GM19035 (cell line): ENCODE measurements around the gene NCAPG2.

Experiments used
- ATAC-seq: cut with Tn5 transposase; IDR thresholded peaks from one replicate; pipeline ENCODE4 v1.9.1; 2021; ENCODE audit not compliant: unreplicated experiment

The NCAPG2 gene, protein sequence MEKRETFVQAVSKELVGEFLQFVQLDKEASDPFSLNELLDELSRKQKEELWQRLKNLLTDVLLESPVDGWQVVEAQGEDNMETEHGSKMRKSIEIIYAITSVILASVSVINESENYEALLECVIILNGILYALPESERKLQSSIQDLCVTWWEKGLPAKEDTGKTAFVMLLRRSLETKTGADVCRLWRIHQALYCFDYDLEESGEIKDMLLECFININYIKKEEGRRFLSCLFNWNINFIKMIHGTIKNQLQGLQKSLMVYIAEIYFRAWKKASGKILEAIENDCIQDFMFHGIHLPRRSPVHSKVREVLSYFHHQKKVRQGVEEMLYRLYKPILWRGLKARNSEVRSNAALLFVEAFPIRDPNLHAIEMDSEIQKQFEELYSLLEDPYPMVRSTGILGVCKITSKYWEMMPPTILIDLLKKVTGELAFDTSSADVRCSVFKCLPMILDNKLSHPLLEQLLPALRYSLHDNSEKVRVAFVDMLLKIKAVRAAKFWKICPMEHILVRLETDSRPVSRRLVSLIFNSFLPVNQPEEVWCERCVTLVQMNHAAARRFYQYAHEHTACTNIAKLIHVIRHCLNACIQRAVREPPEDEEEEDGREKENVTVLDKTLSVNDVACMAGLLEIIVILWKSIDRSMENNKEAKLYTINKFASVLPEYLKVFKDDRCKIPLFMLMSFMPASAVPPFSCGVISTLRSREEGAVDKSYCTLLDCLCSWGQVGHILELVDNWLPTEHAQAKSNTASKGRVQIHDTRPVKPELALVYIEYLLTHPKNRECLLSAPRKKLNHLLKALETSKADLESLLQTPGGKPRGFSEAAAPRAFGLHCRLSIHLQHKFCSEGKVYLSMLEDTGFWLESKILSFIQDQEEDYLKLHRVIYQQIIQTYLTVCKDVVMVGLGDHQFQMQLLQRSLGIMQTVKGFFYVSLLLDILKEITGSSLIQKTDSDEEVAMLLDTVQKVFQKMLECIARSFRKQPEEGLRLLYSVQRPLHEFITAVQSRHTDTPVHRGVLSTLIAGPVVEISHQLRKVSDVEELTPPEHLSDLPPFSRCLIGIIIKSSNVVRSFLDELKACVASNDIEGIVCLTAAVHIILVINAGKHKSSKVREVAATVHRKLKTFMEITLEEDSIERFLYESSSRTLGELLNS

DNA sequence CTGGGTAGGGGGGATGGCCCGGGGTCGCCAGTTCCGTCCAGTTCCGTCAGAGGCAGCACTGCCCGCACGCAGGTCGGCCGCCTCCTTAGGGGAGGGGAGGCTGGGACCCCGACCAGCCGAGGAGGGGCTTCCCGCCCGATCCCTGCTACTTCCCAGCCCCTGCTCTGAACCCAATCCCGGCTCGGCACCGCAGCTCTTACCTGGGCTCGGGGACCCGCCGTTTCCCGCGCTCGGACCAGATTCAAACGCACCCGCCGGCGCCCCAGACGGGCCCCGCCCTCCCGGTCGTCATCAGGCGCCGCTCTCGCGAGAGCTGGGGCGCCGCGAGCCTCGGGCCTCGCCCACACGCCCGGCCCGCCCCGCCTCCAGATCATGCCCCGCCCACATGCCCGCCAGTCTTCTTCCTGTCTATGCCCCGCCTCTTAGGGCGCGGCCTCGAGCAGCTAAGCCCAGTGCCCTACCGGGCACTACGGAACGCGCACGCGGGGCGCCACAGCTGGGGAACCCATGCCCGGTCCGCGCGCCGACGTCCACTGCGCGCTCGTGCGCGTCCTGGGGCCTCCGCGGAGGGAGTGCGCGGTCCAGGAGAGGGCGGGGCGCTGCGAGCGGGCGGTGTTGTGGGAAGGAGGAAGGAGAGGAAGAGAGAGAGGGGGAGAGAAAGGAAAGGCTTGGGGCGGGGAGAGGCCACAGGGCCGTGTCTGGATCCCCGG, at the start of gene NCAPG2:
TSS of gene NCAPG2 (minus strand) at position 281 of the 710 bp plus-strand sequence. CDS start 2,905 bp downstream, outside the sequence.
- peak; percentile 95 for ATAC-seq

DNA sequence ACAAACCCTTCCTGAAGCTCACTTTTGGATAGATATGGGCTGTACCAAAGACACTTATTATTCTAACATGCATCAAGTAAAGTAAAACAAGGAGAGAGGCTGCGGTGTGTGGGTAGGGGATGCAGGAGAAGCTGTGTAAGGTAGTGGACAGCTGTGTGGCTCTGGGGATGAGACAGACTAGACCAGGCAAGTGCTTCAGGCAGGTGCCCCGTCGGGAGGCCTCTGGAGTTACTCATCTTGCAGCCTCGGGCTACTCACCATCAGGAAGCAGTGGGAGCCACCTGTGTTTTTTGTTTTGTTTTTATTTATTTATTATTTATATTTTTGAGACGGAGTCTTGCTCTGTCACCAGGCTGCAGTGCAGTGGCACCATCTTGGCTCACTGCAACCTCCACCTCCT, 49.3 kb upstream of the NCAPG2 start:
- no peak for ATAC-seq

DNA sequence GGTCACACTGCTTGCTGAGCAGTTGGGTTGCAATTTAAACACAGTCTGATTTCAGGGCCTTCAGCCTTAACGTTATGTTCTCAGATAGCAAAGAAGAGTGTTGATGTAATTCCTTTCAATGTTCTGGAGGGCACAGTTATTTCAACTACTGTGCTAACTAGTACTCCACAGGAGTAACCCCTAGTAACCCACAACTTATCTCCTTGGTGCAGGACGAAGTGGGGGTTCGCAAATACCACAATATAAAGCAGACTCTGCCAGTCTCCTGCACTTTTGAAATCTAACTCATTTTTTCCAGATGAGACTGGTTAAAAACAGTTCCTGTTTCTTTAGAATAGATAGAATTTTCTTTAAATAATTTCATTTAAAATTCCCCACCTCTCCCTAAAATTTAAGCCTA, 47.1 kb upstream of the NCAPG2 start:
- ATAC-seq: no peak

DNA sequence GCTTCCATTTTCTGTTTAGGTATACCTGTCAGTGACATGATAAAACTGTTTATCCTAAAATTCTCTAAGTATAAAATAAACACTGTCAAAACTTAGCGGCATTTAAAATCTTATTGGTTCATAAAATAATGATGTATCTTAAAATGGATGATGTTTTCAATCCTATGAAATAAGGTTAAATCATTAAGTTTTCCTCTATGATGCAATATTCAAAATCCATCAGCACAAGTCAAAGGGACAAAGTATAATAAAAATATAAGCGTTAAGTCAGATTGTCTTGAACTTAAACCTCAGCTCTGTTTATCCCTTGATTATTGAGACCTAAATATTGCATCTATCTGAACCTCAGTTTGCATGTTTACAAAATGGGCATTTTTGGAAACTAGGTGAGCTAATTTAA, 46.6 kb upstream of the NCAPG2 start:
- ATAC-seq: no peak

DNA sequence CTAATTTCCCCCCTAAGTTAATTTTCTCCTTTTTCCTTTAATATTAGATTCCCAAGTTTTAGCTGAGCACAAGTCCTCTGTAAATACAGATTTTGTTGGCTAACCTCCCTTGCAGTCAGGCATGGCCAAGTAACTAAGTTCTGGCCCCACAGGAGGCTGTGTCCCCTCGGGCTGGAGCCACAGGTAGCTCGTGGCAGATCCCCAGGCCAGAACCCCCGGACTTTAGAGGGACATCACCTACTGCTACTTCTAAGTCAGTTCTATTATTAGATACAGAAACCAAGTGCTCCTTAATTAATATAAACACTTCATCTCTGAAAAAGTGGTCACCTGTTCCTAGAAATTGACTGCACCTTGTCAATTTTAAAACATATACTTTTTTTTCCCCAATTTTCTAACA, 46.1 kb upstream of the NCAPG2 start:
- ATAC-seq: no peak

DNA sequence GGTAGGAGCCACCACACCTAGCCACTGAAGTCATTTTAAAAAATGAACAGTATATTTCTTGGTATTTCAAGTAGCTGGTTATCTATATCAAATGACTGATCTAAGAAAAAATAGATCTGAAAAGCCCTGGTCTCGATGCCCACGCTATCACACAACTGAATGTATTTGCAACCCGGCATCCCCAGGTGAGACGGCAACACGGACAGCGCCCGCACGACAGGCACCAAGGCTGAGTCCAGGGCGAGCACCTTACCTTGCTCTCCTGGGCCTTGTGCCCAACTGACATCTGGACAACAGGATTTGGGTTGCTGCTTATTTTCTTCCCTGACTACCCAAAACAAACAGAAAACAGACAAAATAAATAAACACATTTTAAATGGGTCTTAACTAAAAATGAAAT, 44.8 kb upstream of the NCAPG2 start:
- no peak for ATAC-seq

DNA sequence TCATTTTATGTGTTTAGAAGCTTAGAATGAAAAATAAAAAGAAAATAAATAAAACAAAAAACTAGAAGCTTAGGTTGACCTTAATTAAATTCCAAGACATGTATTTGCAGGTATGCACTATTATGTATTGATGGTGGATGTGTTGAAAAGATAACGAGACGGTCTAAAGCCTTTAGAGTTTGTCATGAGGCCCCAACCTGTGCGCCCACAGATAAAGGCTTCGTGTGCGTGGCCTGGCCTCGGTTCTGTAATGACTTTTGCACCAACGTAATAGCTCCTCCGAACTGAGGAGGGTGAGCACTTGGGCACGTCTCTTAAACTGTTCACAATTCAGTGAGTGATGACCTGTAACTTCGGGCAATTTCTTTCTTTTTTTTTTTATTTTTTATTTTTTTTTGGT, 43.7 kb upstream of the NCAPG2 start:
- no peak for ATAC-seq

DNA sequence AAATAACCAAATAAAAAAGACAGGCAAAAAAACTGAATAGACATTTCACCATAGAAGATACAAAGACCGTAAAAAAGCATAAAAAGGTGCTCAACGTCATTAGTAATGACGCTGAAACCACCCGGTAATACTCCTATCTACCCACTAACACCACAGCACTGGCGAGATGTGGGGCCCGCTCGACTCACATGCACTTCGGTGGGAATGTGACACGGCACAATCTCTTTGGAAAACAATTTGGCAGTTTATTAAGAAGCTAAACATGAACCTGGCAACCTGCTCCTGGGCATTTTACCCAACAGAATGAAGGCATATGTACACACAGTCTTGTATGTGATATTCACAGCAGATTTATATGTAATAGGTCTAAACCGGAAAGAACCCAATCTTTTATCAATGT, 42.8 kb upstream of the NCAPG2 start:
- ATAC-seq: no peak

DNA sequence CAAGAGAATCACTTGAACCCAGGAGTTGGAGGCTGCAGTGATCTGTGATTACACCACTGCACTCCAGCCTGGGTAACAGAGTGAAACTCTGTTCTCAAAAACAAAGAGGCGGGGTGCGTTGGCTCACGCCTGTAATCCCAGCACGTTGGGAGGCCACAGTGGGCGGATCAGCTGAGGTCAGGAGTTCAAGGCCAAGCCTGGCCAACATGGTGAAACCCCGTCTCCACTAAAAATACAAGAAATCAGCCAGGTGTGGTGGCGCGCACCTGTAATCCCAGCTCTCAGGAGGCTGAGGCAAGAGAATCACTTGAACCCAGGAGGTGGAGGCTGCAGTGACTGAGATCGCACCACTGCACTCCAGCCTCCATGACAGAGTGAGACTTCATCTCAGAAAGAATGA, 42.4 kb upstream of the NCAPG2 start:
- ATAC-seq: no peak

DNA sequence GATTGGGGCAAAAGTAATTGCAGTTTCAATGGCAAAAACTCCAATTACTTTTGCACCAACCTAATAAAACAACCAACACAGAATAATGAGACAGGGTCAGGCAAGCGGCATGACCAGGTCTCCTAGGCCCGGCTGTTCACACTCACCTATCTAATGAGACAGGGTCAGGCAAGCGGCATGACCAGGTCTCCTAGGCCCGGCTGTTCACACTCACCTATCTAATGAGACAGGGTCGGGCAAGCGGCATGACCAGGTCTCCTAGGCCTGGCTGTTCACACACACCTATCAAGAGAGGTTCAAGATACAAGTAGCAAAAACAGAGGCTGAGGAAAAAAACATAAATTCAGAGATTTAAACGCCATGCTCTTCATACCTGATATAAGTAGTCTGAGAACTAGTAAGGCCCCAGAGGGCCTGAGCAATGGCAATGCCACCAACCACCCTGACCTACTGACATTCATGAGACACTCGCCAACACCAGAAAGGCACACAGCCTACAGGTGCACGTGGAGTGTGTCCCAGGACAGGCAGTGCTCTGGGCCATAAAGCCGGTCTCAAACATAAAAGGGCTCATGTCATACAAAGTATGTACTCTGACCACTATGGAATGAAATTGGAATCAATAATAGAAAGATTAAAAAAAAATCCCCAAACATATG, 40.6 kb upstream of the NCAPG2 start:
- no peak for ATAC-seq

DNA sequence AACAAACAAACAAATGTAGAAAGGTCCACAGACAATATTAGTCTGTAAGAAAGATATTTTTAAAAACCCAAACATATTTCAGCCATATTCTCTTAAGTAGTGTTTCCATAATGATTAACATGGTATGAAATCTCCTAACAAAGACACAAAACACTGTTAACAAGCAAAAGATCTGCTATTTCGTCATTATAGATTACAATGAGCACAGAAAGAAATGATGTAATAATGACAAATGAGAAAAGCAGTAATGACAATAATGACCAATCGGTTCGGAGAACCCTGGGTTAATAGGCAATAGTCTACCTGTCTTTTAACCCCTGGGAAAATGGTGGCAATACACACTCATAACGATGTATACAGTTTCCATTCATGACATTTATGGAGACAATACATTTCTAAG, 39.5 kb upstream of the NCAPG2 start:
- ATAC-seq: no peak

DNA sequence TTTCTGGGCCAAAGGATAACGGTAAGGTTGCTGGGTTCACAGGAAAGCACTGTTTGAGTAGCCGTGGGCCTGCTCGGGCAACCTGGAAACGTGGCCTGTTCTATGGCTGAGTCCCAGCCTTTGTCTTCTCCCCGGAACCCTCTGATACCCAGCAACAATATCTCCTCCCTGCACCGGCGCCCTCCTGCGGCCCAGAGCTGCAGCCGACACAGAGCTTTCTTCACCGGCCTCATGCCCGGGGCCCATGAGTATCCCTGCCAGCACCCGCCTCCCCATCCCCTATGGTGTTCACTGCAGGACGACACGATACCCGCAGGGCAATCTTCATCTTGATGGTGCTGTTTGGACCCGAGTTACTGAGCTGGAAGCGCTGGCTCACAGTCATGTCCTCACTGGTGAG, 38.6 kb upstream of the NCAPG2 start:
- no peak for ATAC-seq

DNA sequence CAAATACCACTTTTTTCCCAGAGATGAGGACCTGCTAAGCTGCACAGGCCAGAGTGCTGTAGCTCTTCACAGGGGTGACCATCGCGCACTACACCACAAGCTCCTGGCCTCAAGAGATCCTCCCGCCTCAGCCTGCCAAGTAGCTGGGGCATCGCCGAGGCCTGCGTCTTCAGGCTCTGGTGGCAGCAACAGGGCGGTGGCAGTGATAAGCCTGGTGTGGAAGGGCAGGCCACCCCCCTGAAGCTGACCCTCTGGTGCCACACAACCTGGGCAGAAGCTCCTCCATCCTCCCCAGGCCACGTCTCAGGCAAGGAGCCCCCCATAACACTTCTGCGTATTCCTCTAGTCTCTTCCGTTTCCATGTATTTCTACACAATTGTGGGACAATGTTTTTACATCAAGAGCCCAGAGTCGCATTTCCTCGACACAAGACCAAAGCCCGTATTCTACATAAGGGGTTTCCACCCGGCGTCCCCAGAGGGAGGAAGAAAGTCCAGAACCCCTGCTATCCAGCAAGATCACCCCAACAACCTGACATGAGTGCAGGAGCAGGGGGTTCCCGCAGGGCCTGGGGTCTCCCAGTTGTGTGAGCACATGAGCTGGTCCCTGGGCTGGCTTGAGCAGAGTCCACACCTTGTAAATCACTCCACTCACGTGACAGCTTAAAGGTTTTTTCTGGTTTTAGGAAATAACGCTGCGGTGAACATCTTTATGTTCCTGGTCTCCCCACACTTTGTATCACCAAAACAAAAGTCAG, 37.6 kb upstream of the NCAPG2 start:
- ATAC-seq: no peak

DNA sequence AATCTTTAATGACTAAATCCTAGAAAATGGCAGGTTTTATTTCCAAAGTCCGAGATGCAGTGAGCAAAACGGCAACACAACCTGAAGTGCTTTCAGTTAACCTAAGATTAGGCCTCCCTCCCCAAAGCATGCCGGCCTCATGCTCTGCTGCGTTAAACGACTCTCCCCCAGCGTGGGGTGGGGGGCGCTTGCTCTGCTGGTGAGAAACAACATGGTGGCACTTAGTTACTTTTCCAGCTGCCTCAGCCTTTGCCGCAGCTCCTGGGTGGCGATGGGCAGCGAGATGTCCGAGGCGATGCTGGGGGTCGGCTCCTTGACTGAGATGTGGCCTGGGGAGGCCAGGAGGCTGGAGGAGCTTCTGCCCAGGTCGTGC, 36.7 kb upstream of the NCAPG2 start:
- no peak for ATAC-seq

DNA sequence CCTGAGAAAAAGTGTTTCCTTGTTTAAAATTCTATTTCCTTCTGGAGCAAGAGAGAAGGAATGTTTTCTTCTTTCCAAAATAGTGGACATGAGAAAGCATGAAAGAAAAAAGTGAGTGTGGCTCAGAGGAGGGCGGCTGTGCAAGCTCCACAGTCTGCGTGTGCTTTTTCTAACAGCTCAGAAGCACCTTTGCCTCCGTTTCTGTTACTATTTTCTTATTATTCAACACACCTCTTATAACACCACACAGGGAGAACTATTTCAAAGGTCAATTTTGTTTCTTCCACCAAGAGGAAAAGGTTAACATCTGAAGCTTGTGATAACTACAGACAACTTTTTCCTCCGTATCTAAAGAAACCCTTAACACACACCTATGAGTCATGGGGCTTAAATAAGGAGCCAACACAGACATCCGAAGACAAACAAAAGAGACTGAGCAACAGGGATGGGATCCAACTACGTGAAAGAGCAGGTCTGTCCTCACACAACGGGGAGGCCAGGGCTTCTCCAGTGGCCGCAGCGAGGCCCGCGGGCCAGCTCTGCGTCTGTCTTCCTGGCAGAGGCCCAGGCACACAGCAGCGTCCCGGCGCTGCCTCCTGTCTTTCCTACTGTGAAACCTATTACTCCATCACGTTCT, 36.2 kb upstream of the NCAPG2 start:
- ATAC-seq: no peak

DNA sequence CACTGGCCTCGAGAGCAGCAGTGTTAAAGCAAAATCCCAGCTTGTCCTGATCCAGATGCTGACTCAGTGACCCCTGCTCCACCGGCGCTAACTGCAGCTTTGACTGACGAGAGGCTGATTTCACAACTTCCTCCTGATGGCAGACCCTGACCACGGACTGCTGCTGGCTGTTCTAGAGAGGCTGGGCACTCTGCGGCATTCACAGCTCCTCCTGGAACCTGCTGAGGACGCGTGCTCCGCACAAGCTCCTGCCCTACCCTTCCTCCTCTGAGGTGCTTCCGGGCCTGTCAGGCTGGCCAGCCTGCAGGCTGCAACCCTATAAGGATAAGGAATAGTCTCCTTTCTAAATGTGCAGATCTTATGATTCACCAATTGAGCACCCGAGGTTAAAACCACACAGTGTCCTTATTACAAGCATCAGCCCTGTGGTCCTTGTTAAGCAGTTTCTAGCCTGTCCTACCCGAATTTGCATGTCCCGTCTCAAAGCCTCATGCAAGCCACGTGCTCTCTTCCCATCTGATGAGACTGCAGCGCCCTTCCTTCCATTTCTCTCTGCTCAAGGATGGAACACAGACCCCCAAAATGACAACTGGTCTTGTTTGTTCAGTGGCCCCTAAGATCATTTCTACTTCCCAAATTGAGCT, 35.5 kb upstream of the NCAPG2 start:
- no peak for ATAC-seq

DNA sequence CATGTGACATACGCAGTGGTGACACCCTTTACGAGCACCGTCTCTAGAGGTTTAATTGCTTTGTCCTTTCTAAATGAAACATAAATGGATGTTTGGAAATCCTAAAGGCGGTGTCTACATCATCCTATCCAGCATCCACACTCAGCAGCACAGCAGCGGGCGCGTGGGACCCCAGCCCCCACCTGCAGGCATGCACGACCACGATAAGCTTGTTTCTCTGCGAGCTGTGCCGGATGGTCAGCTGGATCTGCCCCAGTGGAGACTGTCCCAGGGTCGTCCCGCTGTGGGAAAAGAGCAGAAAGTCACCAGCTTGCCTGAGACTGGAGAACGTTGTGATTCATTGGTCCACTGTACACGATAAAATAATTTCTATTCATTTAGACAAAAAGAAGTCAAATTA, 34.2 kb upstream of the NCAPG2 start:
- ATAC-seq: no peak

DNA sequence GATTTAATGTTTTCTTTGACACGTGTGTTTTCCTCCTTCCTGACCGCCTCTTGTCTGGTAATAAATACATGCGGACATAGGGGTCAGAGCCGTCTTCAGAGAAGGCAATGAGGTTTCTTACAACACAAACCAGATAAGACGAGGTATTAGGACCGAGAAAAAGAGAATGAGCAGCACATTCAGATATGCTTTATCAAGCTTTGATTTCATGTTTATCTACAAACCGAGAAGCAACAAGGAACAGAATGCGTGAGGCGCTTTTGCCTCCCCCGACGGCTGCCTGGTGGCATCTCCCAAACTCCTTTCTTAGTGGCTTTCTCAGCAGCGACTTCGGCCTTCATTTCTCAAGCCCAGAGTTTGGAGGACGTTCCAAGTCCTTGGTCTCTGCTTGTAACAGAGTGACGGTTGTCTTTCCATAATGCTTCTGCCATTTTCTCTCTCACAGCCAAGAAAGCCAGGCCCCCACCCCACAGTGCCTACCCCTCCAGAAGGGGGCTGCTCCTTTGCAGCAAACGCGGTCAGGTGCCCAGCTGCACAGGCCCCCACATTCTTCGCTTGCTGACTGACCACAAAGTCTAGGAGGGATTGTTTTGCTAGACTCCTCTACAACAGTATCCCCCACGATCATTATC, 32.6 kb upstream of the NCAPG2 start:
- no peak for ATAC-seq
